HG03575 (cell line): Measurements from ENCODE around the gene TMEM185A.
"Not testable (repeated sequence)": the region's sequence is repeated elsewhere in the genome, so short reads cannot be mapped to it uniquely, and the experiment has no call there.

ENCODE experiments used
- ATAC-seq: cut with Tn5 transposase; IDR thresholded peaks from one replicate; pipeline ENCODE4 v1.9.1; 2021; ENCODE audit not compliant: unreplicated experiment, insufficient number of reproducible peaks, low FRiP score; ENCODE audit errors: extremely low read depth

Gene TMEM185A

GRCh38 chrX:149569770-149570169 lies 61.8 kb downstream of the TMEM185A start:
- ATAC-seq: no peak

GRCh38 chrX:149568701-149569296 lies 62.8 kb downstream of the TMEM185A start:
- no peak for ATAC-seq

- no peak for ATAC-seq
Measured at GRCh38 chrX:149567621-149568417, 63.8 kb downstream of the TMEM185A start.

- no peak for ATAC-seq
Measured at GRCh38 chrX:149563359-149563758, 68.2 kb downstream of the TMEM185A start.

- not testable (repeated sequence) for ATAC-seq
Measured at GRCh38 chrX:149555251-149555650, 76.3 kb downstream of the TMEM185A start.

- ATAC-seq: not testable (repeated sequence)
Measured at GRCh38 chrX:149551939-149552248, 79.7 kb downstream of the TMEM185A start.

- not testable (repeated sequence) for ATAC-seq
Measured at GRCh38 chrX:149551245-149551938, 80.2 kb downstream of the TMEM185A start.

- not testable (repeated sequence) for ATAC-seq
Measured at GRCh38 chrX:149550454-149550853, 81.1 kb downstream of the TMEM185A start.

GRCh38 chrX:149549701-149550100 lies 81.9 kb downstream of the TMEM185A start, which contains the start of gene HSFX3:
TSS of gene HSFX3 (minus strand) at chrX:149549924. CDS start at chrX:149549852, 72 bp downstream.
- not testable (repeated sequence) for ATAC-seq

GRCh38 chrX:149547782-149548181 lies 83.8 kb downstream of the TMEM185A start:
- ATAC-seq: not testable (repeated sequence)

- ATAC-seq: not testable (repeated sequence)
Measured at GRCh38 chrX:149546962-149547361, 84.6 kb downstream of the TMEM185A start.
